Raji (cell line): ENCODE results near the gene USP19.

Source experiments
- POLR2A ChIP-seq: IDR thresholded peaks from 2 replicates; pipeline ENCODE4 v1.6.1; 2011; ENCODE audit warnings: low read depth, low read length, control low read depth; ENCODE audit not compliant: insufficient read depth

The USP19 gene

GRCh38 chr3:49121132-49121736, 611 bp upstream of the USP19 start:
- no peak for TF ChIP-seq POLR2A

DNA sequence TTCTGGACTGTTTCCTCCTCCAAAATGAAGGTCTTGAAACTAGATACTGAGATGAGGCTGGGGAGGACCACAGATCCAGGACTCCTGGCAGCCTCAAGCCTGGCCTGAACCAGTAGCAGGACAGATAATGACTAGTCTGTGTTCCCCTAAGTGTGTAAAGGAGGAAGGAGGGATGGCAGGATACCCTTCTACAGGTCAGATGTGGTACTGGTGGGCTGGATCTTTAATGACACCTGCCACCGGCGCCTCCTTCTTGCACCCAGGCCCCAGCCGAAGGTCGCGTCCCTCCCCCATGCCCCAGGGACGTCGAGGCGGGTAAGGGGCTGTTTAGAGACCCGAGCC, 556 bp downstream of the USP19 start:
- TF ChIP-seq POLR2A, result no peak

DNA sequence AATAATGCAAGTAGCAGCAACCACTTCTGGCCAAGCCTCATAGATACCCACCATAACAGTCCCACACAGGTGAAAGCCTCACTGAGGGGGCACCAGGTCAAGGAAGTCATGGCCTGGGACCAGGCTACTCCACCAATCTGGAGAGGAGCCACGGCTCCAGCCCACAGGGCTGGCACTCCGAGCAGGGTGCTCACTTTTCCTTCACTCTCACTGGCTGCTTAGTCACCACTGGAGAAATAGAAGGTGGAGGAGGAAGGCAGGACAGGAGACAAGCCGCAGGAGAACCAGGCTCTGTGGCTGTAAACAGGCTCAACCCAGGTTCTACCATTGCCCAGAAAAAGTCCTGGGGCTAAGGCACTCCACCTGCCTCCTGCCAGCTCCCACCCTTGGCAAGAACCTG, 1.2 kb downstream of the USP19 start:
- TF ChIP-seq POLR2A, result no peak

DNA sequence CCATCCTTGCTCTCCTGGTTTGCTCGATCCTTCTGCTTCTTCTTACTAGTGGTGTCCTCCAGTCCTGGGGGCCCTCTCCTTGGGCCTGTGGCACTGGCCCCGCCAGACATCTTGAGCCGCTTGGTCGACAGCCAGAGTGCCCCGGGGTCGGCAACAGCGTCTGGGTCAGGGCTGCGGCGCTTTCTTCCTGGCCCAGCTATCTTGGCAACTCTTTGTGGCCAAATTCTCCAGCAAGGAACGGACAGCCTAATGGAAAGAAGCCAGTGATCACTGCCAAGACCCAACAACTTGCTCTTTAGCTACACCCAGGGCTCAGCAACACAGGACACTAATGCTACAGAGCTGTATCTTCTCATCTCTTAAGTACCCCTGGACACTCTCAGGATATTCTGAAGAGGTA, 1.6 kb downstream of the USP19 start:
- TF ChIP-seq POLR2A, result no peak

DNA sequence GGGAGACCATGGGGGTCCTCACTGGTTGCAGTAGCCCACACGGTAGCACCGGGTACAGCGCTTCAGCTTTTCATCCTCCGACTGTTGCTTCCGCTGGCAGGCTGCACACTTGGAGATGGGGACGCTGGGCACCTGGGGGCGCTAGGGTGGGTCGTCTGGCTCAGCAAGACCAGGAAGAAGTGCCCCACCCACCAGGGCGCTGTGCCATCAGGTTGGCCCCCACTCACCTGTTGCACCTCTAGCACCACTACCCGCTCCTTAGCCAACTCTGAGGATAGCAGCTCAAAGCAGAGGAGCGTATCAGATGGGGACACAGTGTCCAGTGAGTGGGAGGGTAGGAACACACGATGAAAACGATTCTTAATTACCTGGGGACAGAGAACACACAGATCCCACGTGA, 8.4 kb downstream of the USP19 start:
- no peak for TF ChIP-seq POLR2A

- TF ChIP-seq POLR2A, result no peak
These were observed 9.3 kb downstream of the USP19 start for GRCh38 chr3:49111347-49111746.

DNA sequence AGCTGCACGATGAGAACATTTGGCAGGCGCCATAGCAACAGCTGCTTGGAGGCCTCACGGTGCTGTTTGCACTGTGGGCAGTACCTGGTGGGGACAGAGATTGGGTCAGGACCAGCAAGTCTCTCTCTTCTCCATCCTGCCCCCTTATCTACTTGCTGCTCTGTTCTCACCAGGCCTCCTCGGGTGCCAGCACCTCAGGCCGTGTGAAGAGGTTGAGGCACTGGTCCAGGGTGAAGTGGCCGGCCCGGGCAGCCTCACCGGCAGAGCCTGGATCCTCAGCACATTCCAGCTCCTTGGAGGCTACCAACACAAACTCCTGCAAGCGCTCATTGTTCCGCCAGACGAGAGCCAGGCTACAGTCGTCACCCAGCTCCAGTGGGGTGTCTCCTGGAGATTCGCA, 9.8 kb downstream of the USP19 start:
- TF ChIP-seq POLR2A, result no peak

DNA sequence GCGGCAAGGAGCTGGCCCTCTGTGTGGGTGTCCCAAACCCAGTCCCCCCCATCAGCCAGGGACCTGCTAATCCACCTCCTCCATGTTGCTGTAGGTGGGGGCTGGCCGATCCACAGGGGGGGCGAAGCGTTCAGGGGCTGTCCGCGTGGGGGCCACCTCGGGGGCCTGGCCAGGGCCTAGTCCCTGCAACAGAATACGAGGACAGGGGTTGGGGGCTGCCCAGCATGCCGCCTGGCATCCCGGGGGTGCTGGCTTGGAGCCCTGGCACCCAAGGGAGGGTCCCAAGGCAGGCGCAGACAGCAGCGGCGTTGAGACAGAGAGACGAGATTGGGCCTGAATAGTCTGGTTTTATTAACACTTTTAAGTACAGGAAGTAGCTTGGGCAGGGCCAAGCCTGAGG, 12.3 kb downstream of the USP19 start:
- no peak for TF ChIP-seq POLR2A

- peak; percentile 81 for TF ChIP-seq POLR2A
These were observed 16.0 kb downstream of the USP19 start, which contains the start of gene QARS1 for GRCh38 chr3:49104427-49105291. Gene QARS1 (minus strand): TSS chr3:49104757. CDS start chr3:49104733, 24 bp downstream.

DNA sequence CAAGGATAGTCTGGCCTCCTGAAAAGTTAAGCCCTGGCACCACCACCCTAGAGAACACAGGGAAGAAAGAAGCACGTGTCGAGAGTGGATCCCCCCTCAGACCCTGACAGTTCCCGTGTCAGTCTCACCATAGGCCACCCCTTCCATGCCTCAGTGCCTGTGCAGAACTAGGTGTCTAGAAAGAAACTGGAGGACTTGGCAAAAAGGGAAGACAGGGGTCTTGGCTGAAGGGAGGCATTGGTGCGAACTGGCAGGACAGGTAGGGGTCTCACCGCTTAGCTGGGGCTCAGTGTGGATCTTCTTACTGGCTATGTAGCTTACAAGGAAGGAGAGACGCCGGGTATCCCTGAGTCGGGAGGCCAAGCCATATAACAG, 16.6 kb downstream of the USP19 start:
- no peak for TF ChIP-seq POLR2A

GRCh38 chr3:49100046-49100615, 20.5 kb downstream of the USP19 start:
- no peak for TF ChIP-seq POLR2A

DNA sequence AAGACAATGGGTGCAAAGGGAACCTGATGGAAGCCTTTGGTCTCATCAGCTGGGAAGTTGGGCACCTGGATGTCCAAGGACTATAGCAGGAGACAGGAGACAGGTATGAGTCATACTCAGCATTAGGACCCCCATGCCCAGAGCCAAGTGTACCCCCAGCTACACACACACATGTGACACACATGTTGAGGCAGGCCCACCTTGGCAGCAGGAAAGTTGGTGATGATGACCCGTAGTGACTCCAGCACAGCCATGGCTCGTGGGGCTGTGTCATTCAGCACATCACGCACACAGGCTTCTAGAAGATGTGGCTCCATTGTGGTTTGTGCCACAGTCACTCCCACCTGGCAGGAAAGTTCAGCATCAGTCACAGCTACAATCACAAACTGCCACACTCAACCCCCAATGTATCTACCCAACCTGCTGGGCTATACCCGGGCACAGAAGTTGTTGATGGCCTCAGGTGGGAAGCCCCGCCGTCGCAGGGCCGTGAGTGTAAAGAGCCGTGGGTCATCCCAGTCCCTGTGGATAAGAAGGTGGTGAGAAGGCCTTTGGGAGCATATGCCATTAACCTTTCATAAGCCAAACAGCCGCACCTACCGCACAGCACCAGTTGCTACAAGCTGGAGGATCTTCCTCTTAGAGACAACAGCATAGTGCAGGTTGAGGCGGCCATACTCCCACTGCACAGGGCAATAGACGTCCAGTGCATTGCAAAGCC, 21.6 kb downstream of the USP19 start:
- TF ChIP-seq POLR2A, result no peak

DNA sequence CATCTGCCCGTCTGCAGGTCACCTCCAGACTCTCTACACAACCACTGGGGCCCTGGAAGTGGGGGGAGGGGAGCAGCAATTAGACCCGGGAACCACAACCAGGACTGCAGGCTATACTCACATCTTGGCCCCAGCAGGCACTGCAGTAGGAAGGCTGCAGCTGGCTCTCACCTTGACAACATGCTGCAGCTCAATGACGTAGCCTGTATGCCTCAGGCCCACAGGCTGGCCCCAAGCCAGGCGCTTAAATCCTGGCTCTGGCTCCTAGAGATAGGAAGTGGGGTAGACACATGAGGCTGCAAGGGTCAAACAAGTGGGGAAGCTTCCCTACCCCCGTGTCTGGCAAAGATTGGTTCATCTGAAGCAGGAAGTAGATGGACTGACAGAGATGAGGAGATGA, 22.2 kb downstream of the USP19 start:
- TF ChIP-seq POLR2A, result no peak

- peak; percentile 70 for TF ChIP-seq POLR2A
These were observed 26.5 kb downstream of the USP19 start, which contains the start of gene QRICH1 for GRCh38 chr3:49093853-49094767. Gene QRICH1 (minus strand): TSS chr3:49094071. CDS start chr3:49077017, 17,054 bp downstream.
